ENCODE results near the gene PDE4D. TPM values are rescaled to one million over a fixed set of nuclear protein-coding genes. Genes with fewer than 3 reads are reported as not detected.

Gene PDE4D
- total RNA-seq, 1 experiment from 2014 or later = 3.3 TPM

DNA sequence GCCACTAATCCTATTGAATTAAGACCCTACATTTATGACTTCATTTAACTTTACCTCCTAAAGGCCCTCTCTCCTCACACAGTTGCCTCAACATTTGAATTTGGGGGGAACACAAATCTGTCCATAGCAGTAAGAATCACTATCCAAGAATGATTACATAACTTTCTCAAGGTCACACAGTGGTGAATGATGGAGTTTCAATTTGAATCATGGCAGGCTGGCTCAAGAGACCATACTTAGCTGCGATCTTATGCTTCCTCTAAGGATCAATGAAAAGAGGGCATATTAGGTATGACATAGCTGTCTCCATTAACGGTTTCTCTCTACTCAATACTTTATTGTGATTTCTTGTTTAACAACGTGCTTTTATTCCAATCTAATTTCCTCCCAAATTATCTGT is 44.1 kb upstream of the PDE4D start:
- CTCF ChIA-PET = no interaction called here

DNA sequence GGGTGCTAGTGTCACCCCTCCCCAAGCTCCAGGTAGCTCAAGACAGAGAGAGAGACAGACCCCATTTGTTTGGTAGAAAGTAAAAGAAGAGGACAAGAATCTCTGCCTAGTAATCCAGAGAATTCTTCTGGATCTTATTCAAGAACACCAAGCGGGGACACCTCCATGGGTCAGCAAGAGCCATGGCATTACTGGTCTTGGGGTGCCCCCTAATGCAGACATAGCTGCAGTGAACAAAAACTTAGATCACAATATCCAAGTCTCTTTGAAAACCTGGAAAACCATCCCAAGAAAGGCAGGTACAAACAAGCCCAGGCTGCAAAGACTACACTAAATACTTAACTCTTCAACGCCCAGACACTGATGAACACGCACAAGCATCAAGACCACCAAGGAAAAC is 29.9 kb upstream of the PDE4D start:
- H3K9me3 Mint-ChIP-seq = no peaks in the 10 kb centered on the region
- H3K4me1 Mint-ChIP-seq = peaks cover 19% of the 10 kb centered on the region
- peak; percentile 66 for ATAC-seq
- no peaks in the 10 kb centered on the region for H3K36me3 Mint-ChIP-seq
- CTCF ChIA-PET = interaction anchor here (1.5 to 2.6 kb wide), 3 partner anchors 105 to 113 kb away, joined by 3 to 17 read pairs (median 15); no protein-coding TSS in a partner anchor
- H3K4me3 Mint-ChIP-seq = no peak overlapping the region
- H3K27me3 Mint-ChIP-seq (ENCODE audit: low read depth) = no peaks in the 10 kb centered on the region; the same call in 1 of the 2 replicates
- H3K27ac Mint-ChIP-seq = no peak overlapping the region
- DNase-seq (ENCODE audit: low spot score) = peak; percentile 23
- POLR2A ChIA-PET = no interaction called here
- TF ChIP-seq SMAD4 (CRISPR knock-in tag; IDR thresholded peaks at IDR 0.05) (no peak), OVOL2 (CRISPR knock-in tag; IDR thresholded peaks at IDR 0.05; ENCODE audit: borderline replicate concordance) (no peak), JAZF1 (CRISPR knock-in tag; IDR thresholded peaks at IDR 0.05) (no peak), PRRX2 (CRISPR knock-in tag; IDR thresholded peaks at IDR 0.05) (no peak), ZNF263 (CRISPR knock-in tag; IDR thresholded peaks at IDR 0.05; ENCODE audit: low read depth) (no peak), ETV6 (CRISPR knock-in tag; IDR thresholded peaks at IDR 0.05) (no peak)
- TF ChIP-seq, protein P1, sequence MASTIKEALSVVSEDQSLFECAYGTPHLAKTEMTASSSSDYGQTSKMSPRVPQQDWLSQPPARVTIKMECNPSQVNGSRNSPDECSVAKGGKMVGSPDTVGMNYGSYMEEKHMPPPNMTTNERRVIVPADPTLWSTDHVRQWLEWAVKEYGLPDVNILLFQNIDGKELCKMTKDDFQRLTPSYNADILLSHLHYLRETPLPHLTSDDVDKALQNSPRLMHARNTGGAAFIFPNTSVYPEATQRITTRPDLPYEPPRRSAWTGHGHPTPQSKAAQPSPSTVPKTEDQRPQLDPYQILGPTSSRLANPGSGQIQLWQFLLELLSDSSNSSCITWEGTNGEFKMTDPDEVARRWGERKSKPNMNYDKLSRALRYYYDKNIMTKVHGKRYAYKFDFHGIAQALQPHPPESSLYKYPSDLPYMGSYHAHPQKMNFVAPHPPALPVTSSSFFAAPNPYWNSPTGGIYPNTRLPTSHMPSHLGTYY (CRISPR knock-in tag; IDR thresholded peaks at IDR 0.05) = no peak

More for the DNA sequence above, 44.1 kb upstream of the PDE4D start:
- TF ChIP-seq NR1H2 (CRISPR knock-in tag; IDR thresholded peaks at IDR 0.05) = no peak
- peaks cover 8% of the 10 kb centered on the region; the same call in 1 of the 2 replicates for H3K4me1 Mint-ChIP-seq
- H3K4me3 Mint-ChIP-seq = no peak overlapping the region
- no peaks in the 10 kb centered on the region for H3K36me3 Mint-ChIP-seq
- no peak overlapping the region for H3K27ac Mint-ChIP-seq
- DNase-seq (ENCODE audit: low spot score) (no peak), ATAC-seq (no peak)
- no peaks in the 10 kb centered on the region for H3K27me3 Mint-ChIP-seq (ENCODE audit: low read depth)
- POLR2A ChIA-PET = no interaction called here
- peaks cover 6% of the 10 kb centered on the region for H3K9me3 Mint-ChIP-seq

DNA sequence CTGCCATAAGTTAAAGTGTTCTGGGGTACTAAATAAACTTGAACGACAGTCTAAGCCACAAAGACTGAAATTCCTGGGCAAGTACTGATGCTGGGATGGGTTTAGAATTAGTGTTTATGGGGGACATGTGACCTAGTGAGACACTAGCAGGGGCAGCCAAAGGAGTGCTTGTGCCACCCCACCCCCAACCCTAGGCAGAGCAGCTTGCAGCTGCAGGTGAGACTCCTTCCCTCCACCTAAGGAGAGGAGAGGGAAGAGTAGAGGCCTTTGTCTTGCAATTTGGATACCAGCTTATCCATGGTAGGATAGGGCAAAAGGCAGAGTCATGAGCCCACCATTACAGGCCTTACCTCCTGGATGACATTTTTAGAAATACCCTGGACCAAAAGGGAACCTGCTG is 28.7 kb upstream of the PDE4D start:
- Mint-ChIP-seq H3K4me1 (peaks cover 19% of the 10 kb centered on the region), H3K36me3 (no peaks in the 10 kb centered on the region), H3K27ac (no peak overlapping the region), H3K9me3 (no peaks in the 10 kb centered on the region), H3K27me3 (ENCODE audit: low read depth) (no peaks in the 10 kb centered on the region; the same call in 1 of the 2 replicates), H3K4me3 (no peak overlapping the region)
- ChIA-PET CTCF (interaction anchor here (1.1 to 2.6 kb wide), 3 partner anchors 108 to 365 kb away, joined by 3 to 17 read pairs (median 15); no protein-coding TSS in a partner anchor), POLR2A (no interaction called here)
- DNase-seq (ENCODE audit: low spot score) (no peak), ATAC-seq (peak; percentile 84)
- TF ChIP-seq, protein P2, sequence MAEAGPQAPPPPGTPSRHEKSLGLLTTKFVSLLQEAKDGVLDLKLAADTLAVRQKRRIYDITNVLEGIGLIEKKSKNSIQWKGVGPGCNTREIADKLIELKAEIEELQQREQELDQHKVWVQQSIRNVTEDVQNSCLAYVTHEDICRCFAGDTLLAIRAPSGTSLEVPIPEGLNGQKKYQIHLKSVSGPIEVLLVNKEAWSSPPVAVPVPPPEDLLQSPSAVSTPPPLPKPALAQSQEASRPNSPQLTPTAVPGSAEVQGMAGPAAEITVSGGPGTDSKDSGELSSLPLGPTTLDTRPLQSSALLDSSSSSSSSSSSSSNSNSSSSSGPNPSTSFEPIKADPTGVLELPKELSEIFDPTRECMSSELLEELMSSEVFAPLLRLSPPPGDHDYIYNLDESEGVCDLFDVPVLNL (CRISPR knock-in tag; IDR thresholded peaks at IDR 0.05; ENCODE audit: borderline replicate concordance, low read depth) = no peak
- TF ChIP-seq, protein P3, sequence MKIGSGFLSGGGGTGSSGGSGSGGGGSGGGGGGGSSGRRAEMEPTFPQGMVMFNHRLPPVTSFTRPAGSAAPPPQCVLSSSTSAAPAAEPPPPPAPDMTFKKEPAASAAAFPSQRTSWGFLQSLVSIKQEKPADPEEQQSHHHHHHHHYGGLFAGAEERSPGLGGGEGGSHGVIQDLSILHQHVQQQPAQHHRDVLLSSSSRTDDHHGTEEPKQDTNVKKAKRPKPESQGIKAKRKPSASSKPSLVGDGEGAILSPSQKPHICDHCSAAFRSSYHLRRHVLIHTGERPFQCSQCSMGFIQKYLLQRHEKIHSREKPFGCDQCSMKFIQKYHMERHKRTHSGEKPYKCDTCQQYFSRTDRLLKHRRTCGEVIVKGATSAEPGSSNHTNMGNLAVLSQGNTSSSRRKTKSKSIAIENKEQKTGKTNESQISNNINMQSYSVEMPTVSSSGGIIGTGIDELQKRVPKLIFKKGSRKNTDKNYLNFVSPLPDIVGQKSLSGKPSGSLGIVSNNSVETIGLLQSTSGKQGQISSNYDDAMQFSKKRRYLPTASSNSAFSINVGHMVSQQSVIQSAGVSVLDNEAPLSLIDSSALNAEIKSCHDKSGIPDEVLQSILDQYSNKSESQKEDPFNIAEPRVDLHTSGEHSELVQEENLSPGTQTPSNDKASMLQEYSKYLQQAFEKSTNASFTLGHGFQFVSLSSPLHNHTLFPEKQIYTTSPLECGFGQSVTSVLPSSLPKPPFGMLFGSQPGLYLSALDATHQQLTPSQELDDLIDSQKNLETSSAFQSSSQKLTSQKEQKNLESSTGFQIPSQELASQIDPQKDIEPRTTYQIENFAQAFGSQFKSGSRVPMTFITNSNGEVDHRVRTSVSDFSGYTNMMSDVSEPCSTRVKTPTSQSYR (CRISPR knock-in tag; IDR thresholded peaks at IDR 0.05) = peak; percentile 34; the same call in 1 of the 2 replicates

DNA sequence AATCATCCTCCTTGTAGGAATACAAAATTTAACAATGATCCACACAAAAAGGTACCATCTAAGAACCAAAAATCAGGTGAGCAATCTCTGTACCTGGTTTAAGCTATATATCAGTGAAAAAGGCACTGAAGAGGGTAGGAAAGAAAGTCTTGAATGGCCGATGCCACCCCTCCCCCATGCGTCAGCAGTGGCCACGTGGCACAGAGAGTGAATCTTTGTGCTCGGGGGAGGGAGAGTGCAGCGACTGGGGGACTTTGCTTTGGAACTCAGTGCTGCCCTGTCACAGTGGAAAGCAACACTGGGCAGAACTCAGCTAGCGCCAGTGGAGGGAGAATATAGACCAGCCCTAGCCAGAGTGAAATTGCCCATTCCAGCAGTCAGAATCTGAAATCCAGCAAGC is 28.3 kb upstream of the PDE4D start:
- Mint-ChIP-seq H3K9me3 (no peaks in the 10 kb centered on the region), H3K4me1 (peaks cover 19% of the 10 kb centered on the region), H3K4me3 (no peak overlapping the region), H3K27ac (0 out of 2 replicates have a peak overlapping the region, but pooled peaks have one; percentile 20), H3K27me3 (ENCODE audit: low read depth) (no peaks in the 10 kb centered on the region; the same call in 1 of the 2 replicates), H3K36me3 (no peaks in the 10 kb centered on the region)
- POLR2A ChIA-PET = no interaction called here
- DNase-seq (ENCODE audit: low spot score) (peak; percentile 43), ATAC-seq (peak; percentile 65)
- CTCF ChIA-PET = interaction anchor here (1.1 to 2.6 kb wide), 3 partner anchors 108 to 365 kb away, joined by 3 to 17 read pairs (median 15); no protein-coding TSS in a partner anchor
- no peak for TF ChIP-seq ZNF396 (CRISPR knock-in tag; IDR thresholded peaks at IDR 0.05; ENCODE audit: borderline replicate concordance)
- TF ChIP-seq, protein P3 (CRISPR knock-in tag; IDR thresholded peaks at IDR 0.05) = peak; percentile 90; the same call in 1 of the 2 replicates
- no peak for TF ChIP-seq FOXK1 (CRISPR knock-in tag; IDR thresholded peaks at IDR 0.05)
- TF ChIP-seq ZNF121 (CRISPR knock-in tag; IDR thresholded peaks at IDR 0.05) = no peak
- no peak for TF ChIP-seq PRRX2 (CRISPR knock-in tag; IDR thresholded peaks at IDR 0.05)
- TF ChIP-seq HMGA2 (CRISPR knock-in tag; IDR thresholded peaks at IDR 0.05) = no peak
- TF ChIP-seq CREB1 (CRISPR knock-in tag; IDR thresholded peaks at IDR 0.05) = no peak
- TF ChIP-seq JAZF1 (CRISPR knock-in tag; IDR thresholded peaks at IDR 0.05) = no peak
- TF ChIP-seq, protein P4, sequence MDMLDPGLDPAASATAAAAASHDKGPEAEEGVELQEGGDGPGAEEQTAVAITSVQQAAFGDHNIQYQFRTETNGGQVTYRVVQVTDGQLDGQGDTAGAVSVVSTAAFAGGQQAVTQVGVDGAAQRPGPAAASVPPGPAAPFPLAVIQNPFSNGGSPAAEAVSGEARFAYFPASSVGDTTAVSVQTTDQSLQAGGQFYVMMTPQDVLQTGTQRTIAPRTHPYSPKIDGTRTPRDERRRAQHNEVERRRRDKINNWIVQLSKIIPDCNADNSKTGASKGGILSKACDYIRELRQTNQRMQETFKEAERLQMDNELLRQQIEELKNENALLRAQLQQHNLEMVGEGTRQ (CRISPR knock-in tag; IDR thresholded peaks at IDR 0.05) = peak; percentile 80
- no peak for TF ChIP-seq EMX1 (CRISPR knock-in tag; IDR thresholded peaks at IDR 0.05)
- TF ChIP-seq, protein P5, sequence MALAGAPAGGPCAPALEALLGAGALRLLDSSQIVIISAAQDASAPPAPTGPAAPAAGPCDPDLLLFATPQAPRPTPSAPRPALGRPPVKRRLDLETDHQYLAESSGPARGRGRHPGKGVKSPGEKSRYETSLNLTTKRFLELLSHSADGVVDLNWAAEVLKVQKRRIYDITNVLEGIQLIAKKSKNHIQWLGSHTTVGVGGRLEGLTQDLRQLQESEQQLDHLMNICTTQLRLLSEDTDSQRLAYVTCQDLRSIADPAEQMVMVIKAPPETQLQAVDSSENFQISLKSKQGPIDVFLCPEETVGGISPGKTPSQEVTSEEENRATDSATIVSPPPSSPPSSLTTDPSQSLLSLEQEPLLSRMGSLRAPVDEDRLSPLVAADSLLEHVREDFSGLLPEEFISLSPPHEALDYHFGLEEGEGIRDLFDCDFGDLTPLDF (CRISPR knock-in tag; IDR thresholded peaks at IDR 0.05) = no peak
